ENCODE measurements around the gene SHOX. TPM values are rescaled to one million over a fixed set of nuclear protein-coding genes. Genes with fewer than 3 reads are reported as not detected.

SHOX gene
- total RNA-seq, 2 donors from 2014 or later, result not detected

DNA sequence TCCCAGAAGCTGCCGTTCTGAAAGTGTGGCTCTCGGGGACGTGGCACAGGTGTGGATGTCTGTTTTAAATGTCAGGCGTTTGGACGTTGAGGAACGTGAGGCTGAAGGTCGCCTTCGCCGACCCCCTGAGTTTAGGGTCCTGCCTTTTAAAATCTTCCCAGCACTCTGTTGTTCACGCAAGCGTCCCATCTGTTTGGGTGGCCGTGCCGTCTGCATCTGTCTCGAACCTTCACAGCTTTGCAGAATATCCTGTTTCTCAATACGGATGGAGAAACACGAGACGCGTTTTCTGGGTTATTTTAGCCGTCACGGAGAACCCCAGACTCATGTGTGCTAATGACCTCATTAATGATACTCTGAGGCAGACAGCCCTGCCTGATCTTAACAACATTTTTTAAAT, 31.5 kb downstream of the SHOX start:
- TF ChIP-seq, protein P1, sequence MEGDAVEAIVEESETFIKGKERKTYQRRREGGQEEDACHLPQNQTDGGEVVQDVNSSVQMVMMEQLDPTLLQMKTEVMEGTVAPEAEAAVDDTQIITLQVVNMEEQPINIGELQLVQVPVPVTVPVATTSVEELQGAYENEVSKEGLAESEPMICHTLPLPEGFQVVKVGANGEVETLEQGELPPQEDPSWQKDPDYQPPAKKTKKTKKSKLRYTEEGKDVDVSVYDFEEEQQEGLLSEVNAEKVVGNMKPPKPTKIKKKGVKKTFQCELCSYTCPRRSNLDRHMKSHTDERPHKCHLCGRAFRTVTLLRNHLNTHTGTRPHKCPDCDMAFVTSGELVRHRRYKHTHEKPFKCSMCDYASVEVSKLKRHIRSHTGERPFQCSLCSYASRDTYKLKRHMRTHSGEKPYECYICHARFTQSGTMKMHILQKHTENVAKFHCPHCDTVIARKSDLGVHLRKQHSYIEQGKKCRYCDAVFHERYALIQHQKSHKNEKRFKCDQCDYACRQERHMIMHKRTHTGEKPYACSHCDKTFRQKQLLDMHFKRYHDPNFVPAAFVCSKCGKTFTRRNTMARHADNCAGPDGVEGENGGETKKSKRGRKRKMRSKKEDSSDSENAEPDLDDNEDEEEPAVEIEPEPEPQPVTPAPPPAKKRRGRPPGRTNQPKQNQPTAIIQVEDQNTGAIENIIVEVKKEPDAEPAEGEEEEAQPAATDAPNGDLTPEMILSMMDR (IDR thresholded peaks at IDR 0.05), result no peak

DNA sequence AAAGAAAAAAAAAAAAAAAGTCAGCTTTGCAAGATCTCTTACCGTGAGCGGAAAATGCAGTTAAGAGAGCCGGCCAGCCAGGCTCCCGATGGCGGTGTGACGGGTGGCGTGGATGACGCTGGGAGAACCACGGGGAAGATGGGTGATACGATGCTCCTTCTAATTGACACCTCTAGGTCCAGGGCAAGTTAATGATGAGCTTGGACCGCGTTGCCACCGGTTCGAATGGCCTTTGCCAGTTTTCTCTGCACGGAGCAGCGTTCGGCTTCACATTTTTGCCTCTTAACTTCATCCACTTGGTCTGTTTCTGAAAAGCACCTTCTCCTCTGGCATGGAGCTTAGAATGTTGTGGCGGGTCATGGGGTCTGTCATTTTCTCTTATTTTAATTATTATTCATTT, 33.2 kb downstream of the SHOX start:
- no peaks in the 10 kb centered on the region for H3K9me3 ChIP-seq
- TF ChIP-seq, protein P1 (IDR thresholded peaks at IDR 0.05), result no peak
- DNase-seq (ENCODE audit: low spot score), result no peak
- H3K36me3 ChIP-seq, result no peaks in the 10 kb centered on the region
- H3K4me1 ChIP-seq, result no peaks in the 10 kb centered on the region
- H3K4me3 ChIP-seq, result no peak overlapping the region
- H3K27ac ChIP-seq, result no peak overlapping the region
- H3K27me3 ChIP-seq, result no peaks in the 10 kb centered on the region

More for the DNA sequence above, 31.5 kb downstream of the SHOX start:
- Histone ChIP-seq H3K36me3 (no peaks in the 10 kb centered on the region), H3K4me3 (no peak overlapping the region), H3K27me3 (no peaks in the 10 kb centered on the region), H3K9me3 (no peaks in the 10 kb centered on the region), H3K4me1 (no peaks in the 10 kb centered on the region), H3K27ac (no peak overlapping the region)
- no peak for DNase-seq (ENCODE audit: low spot score)

DNA sequence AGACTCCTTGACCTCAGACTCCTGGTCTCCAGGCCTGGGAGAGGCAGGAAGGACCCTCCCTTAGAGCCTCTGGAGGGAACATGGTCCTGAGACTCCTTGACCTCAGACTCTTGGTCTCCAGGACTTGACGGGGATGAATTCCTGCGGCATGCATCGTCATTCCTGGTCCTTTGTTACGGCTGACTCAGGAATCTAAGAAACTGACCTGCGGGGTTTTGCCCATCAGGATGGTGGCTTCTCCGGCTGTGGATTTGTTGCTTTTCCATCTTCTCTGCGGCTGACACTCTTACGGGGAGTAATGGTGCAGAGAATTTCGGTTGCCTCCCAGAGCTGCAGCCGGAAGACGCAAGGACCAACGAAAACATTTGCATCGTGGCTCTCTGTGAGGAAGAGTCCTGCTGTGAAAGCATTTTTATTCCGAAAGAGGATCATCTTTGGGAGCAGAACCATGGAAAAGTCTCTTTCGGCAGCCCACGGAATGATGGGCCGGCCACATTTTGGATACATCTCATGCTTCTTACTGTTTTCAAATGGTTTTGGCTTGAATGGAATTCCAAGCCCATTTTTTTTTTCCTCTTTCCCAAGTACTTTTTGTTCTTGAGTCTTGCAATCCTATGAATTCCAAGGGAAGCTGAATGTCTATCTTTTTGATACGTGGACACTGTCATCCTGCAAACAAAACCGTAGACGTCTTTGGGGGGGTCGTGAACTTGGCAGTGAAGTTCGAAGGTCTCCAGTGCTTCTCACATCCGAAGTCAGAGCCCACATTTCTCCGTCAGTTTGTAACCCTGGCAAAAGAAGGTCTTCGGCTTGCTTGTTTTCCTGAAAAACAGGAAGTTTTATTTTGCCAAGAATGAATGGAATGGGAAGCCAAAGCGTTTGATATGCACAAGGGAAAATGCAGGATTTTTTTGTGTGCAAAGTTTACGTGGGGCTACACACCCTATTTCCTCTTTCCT, 36.5 kb downstream of the SHOX start:
- Histone ChIP-seq H3K36me3 (no peaks in the 10 kb centered on the region), H3K27ac (no peak overlapping the region), H3K4me3 (no peak overlapping the region), H3K27me3 (no peaks in the 10 kb centered on the region), H3K9me3 (no peaks in the 10 kb centered on the region), H3K4me1 (no peaks in the 10 kb centered on the region)
- no peak for DNase-seq (ENCODE audit: low spot score)
- TF ChIP-seq, protein P1 (IDR thresholded peaks at IDR 0.05), result no peak

DNA sequence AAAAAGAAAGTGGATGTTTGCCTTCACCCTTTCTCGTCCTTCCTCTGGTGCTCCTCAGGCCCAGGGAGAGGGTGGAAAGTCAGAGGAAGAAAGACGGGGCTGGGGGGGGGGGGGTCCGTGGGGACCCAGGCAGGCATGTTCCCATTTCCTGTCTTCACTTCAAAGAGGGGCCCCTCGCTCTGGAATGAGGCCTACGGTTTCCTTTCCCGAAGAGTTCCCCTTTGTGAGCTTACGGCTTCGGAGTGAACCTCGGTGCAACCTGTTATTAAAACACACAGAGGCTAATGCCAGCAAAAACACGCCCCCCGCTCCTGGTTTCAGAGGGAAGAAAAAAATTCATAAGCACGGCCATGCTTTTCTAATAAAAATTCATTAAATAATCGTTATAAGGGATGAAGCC, 40.1 kb downstream of the SHOX start:
- no peaks in the 10 kb centered on the region for H3K36me3 ChIP-seq
- no peak overlapping the region for H3K4me3 ChIP-seq
- TF ChIP-seq, protein P1 (IDR thresholded peaks at IDR 0.05), result no peak
- no peaks in the 10 kb centered on the region for H3K4me1 ChIP-seq
- no peaks in the 10 kb centered on the region for H3K9me3 ChIP-seq
- no peaks in the 10 kb centered on the region for H3K27me3 ChIP-seq
- no peak overlapping the region for H3K27ac ChIP-seq
- DNase-seq (ENCODE audit: low spot score), result no peak

DNA sequence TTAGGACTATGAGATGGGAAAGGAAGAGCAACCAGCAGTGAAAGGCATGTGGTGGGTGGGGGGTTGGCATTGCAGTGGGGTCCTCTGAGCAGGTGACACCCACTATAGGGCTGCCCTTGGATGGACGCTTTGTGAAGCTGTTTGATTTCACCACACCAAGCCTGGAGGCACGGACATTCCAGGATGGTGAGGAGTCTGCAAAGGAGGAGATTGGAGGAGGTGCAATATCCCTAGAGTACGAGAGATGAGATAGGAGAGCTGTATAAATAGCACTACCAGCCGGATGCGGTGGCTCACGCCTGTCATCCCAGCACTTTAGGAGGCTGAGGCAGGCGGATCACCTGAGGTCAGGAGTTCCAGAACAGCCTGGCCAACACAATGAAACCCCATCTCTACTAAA, 42.3 kb downstream of the SHOX start:
- Histone ChIP-seq H3K4me1 (no peaks in the 10 kb centered on the region), H3K9me3 (no peaks in the 10 kb centered on the region), H3K27me3 (no peaks in the 10 kb centered on the region), H3K27ac (no peak overlapping the region), H3K36me3 (no peaks in the 10 kb centered on the region), H3K4me3 (no peak overlapping the region)
- DNase-seq (ENCODE audit: low spot score), result no peak
- TF ChIP-seq, protein P1 (IDR thresholded peaks at IDR 0.05), result no peak

Measured in right atrium auricular region (tissue), 2 donors.